Endometrial microvascular endothelial cells (primary cell): Measurements from ENCODE around the gene KRT16. TPM values are rescaled to one million over a fixed set of nuclear protein-coding genes. Genes with fewer than 3 reads are reported as not detected.
"Not testable (repeated sequence)": the region's sequence is repeated elsewhere in the genome, so short reads cannot be mapped to it uniquely, and the experiment has no call there.

Experiments
- in situ Hi-C: cut with HindIII; loops from 2 replicates; pipeline ENCODE4 v1.10.0; 2017; ENCODE audit warnings: low sequenced_read_pairs, low pct_unique_long_range_greater_than_20kb; ENCODE audit errors: inconsistent ontology term
- total RNA-seq: library from RNA; depleted of rRNA; stranded (reverse); fragments of >200 nt; gene quantifications from one replicate; pipeline ENCODE4 v1.2.3, GENCODE V29; 2015; ENCODE audit errors: inconsistent ontology term

The KRT16 gene
- total RNA-seq, 1 donor from 2014 or later = not detected

- in situ Hi-C loops = no loop called here
Observed at GRCh38 chr17:41648411-41649195, 36.0 kb upstream of the KRT16 start.

DNA sequence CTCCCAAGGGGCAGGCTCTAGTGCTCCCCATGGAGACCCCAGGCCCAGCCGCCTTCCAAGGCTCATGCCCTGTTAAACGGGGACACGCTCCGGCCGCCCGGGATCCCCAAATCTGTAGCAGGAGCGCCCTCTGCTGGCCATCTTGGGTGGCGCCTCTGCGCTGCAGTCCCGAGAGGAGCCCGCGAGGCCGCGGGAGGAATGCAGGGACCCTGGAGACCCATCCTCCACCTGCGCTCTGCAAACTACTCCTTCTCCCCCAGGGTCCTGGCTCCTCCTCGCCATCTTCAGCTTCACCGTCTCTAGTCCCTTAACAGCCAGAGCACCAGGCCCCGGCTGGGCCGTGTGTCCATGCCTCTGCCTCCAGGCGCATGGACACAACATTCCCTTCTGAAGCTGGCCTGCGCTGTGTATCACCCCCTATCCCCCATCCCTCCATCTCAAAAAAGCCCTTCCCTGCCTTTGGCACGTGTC, 35.4 kb upstream of the KRT16 start:
- in situ Hi-C loops = no loop called here

- in situ Hi-C loops = no loop called here
Observed at GRCh38 chr17:41647038-41647813, 34.7 kb upstream of the KRT16 start.

DNA sequence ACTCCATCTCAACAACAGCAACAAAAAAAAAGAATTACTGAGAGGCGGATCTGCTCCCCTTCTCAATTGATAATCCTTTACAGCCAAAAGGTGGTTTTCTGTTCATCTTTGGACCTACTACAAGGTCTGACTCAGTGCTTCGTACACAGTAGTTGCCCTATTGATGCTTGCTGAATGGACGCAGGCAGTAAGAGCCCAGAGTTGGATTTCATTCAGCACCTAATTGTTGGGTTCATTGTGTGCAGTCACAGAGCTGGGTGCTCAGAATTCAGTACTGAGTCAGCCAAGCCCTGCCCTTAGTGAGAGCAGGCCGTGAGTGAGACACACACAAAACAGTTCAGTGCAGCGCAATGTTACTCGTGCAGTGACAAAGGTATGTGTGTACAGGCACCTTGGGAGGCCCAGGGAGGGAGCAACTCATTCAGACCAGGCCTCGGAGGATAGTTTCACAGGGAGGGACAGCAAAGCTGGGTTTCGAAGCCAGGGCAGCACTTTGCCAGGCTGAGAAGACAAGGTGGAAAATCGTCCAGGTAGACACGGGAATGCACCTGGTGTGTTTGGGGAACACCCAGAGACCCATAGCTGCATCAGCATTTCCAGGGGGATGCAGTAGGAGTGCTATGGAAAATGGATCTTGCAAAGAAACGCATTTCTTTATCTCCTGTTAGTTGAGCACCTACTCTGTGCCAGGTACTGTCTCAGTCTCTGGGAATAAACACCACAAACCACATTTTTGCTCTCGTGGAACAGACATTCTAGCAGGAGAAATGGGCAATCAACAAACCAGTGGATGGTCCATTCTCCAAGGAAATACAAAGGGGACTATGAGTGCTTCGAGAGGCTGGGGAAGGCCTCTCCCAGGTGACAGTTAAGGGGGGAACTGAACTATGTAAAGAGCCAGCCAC, 29.9 kb upstream of the KRT16 start:
- in situ Hi-C loops = no loop called here

- in situ Hi-C loops = not testable (repeated sequence)
Observed at GRCh38 chr17:41640596-41640995, 28.0 kb upstream of the KRT16 start.

DNA sequence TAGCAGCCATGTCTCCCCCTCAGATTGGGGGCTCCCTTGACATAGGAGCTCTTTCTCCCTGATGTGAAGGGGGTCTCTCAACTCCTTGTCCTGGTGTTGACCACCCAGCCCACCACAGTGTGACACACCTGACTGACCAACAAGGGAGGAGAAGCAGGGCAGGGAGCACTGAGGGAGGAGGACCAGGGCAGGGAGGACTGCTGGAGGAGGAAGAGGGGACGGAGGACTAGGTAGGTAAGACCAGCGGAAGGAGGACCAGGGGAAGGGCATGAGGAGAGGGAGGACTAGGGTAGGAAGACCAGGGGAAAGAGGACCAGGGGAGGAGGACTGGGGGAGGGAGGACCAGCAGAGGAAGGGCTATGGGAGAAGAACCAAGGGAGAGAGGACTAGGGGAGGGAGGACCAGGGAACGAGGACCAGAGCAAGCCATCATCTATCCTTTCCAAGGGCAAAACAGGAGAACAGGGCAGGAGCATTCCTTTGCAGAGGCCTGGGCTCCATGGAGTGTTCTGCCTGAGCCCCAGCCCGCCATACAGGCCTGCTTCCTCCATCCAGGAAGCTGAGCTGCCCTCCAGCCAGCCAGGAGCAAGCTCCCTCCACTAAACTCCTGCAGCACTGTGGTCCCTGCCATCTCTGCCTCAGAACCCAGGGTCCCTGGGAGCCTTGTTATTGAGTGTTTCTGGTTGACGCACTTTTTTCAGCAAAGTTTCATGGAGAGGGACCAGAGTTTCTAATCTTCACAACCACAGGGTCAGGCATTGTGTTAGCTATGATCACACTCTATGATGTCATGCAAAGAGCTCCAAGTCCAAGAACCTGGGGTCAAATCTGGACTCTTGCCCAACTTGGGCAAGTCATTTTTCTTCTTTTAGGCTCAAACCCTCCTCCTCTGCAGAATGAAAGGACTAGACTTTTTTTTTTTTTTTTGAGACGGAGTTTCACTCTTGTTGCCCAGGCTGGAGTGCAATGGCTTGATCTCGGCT, 27.2 kb upstream of the KRT16 start:
- in situ Hi-C loops = loop anchor here (10.0 kb wide), 1 partner anchor 95 kb away; no protein-coding TSS in a partner anchor

DNA sequence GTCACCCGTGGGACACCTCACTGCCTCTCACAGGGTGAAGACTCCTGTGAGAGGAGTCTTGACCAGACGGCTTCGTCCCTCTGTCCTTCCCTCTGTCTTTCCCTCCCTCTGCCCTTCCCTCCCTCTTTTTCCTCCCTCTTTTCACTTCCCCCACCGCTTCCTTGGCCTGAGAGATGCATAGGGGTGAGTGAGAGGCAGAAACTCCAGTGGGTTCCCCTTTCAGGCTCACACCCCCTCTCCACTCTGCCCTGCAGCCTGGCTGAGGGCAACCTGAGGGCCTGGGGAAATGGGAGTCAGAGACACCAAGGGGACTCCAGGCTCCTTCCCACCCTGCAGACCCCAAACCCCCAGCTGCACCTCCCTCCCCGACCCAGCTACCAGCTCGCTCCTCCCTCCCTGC, 26.4 kb upstream of the KRT16 start:
- in situ Hi-C loops = loop anchor here (10.0 kb wide), 1 partner anchor 94 kb away; no protein-coding TSS in a partner anchor

- in situ Hi-C loops = loop anchor here (10.0 kb wide), 1 partner anchor 93 kb away; no protein-coding TSS in a partner anchor
Observed at GRCh38 chr17:41638194-41638593, 25.6 kb upstream of the KRT16 start.

GRCh38 chr17:41636652-41637051, 24.1 kb upstream of the KRT16 start:
- in situ Hi-C loops = loop anchor here (10.0 kb wide), 1 partner anchor 92 kb away; no protein-coding TSS in a partner anchor

GRCh38 chr17:41635121-41636097, 22.8 kb upstream of the KRT16 start:
- in situ Hi-C loops = loop anchor here (10.0 kb wide), 1 partner anchor 91 kb away; no protein-coding TSS in a partner anchor

DNA sequence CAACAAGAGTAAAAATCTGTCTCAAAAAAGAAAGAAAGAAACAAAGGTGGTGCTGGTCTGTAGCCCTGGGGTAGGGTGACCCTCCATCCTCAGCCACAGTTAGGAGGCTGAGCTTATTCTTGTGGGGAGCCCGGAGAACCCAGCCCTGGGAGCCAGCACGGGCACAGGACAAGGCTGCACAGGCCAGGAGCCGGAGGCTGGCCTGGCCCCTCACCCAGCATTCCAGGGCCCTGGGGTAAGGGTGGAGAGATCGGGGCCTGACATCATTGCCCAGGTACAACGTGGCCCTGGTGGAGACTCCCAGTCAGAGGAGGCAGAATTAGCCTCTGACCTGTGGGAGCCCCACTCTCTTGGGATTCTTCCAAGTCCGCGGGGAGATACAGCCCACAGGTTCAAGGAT, 22.1 kb upstream of the KRT16 start:
- in situ Hi-C loops = loop anchor here (10.0 kb wide), 1 partner anchor 90 kb away; no protein-coding TSS in a partner anchor

DNA sequence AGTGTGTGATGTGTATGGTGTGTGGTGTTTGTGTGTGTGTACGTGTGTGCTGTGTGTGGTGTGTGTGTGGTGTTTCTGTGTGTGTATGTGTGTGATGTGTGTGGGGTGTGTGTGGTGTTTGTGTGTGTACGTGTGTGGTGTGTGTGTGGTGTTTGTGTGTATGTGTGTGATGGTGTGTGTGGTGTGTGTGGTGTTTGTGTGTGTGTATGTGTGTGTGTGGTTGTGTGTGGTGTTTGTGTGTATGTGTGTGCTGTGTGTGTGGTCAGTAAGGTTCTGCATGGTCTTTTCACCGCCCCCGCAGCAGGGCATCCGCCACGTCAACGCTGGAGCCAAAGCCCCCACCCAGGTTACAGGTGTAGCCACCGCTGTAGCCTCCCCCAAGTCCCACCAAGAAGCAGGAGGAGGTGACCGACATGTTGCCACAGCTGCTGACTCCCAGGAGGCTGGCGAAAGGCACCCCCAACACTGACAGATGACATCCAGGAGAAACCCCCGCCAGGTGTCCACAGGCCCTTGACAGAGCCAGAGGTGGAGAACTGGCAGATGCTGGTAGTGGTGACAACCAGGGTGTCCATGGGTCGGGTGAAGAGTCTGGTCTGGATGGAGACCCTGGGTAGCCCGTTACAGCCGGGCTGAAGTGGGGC, 21.1 kb upstream of the KRT16 start:
- in situ Hi-C loops = loop anchor here (10.0 kb wide), 1 partner anchor 89 kb away; no protein-coding TSS in a partner anchor

DNA sequence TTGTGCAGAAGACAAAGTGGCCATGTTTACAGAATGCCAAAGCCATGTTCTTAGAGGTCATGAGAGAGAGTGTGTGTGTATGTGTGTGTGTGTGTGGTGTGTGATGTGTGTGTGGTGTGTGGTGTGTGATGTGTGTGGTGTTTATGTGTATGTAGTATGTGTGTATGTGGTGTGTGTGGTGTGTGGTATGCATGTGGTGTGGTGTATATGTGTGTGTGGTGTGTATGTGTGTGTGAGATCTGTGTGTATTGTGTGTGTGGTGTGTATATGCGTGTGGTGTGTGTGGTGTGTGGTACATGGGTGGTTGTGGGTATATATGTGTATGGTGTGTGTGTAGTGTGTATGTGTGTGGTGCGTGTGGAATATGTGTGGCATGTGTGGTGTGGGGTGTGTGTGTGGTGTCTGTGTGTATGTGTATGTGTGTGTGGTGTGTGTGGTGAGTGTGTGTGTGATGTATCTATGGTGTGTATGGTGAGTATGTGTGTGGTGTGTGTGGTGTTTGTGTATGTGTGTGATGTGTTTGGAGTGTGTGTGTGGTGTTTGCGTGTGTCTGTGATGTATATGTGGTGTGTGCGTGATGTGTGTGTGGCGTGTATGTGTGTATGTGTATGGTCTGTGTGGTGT, 20.0 kb upstream of the KRT16 start:
- in situ Hi-C loops = loop anchor here (10.0 kb wide), 1 partner anchor 88 kb away; no protein-coding TSS in a partner anchor

DNA sequence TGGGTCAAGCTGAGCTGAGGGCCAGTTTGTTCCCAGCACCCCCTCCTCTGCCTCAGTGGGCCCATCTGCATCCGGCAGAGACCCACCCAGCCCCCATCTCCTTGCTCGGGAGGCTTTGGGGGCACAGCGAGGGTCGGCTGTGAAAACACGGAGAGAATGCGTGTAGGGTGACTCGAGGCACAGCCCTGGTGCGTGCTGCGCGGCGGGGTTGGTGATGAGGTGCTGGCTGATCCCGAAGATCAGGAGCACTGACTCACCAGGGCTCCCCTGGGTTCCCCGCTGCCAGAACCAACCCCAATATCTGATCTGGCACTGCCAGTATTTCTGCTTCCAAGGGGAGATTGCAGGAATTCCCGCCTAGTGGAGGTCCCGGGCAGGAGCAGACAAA, 19.3 kb upstream of the KRT16 start:
- in situ Hi-C loops = loop anchor here (10.0 kb wide), 1 partner anchor 87 kb away; no protein-coding TSS in a partner anchor
